SK-N-SH (cell line): ENCODE data around the gene DENND2A. TPM values are rescaled to one million over a fixed set of nuclear protein-coding genes. Genes with fewer than 3 reads are reported as not detected.

Source experiments
- CTCF ChIA-PET: fragments of 300-600, 350-600 bp; formaldehyde crosslinking; extraction: SDS; loops from one replicate; lab custom pipeline; 2021; lab: Yijun Ruan, JAX
- POLR2A ChIA-PET: fragments of 350-600 bp; sonication (Branson Sonifier 250); formaldehyde crosslinking; extraction: SDS; loops from one replicate; lab custom pipeline; 2020; ENCODE audit warnings: antibody characterized with exemption, inconsistent platforms; lab: Yijun Ruan, JAX
- DNase-seq: peaks from one replicate; pipeline ENCODE4 v3.0.0; 2012
- H2AFZ ChIP-seq: fragments of 200-600 bp; sonication (generic); 2 replicates; pipeline ENCODE4 v1.8.1; 2016; ENCODE audit warnings: antibody characterized with exemption, mild to moderate bottlenecking, low read depth
- H3F3A ChIP-seq: fragments of 200-600 bp; sonication (generic); replicated peaks from 2 replicates; pipeline ENCODE3; 2016; ENCODE audit warnings: antibody characterized with exemption, mild to moderate bottlenecking; ENCODE audit not compliant: insufficient read depth
- H3K27ac ChIP-seq, 2 experiments: fragments of 200-500 bp in 1 of 2; fragments of 200-600 bp in 1 of 2; sonication (Bioruptor generic) in 1 of 2; sonication (generic), shearing (Covaris generic) in 1 of 2; 2 replicates each; pipeline versions ENCODE4 v1.5.1 to v1.6.1; 2014 to 2016; ENCODE audit warnings: low read depth in 2 of 2, inconsistent platforms in 1 of 2, low read length in 1 of 2, mild to moderate bottlenecking in 1 of 2, mixed read lengths in 1 of 2
- H3K27me3 ChIP-seq: fragments of 200-600 bp; sonication (generic), shearing (Covaris generic); 2 replicates; pipeline ENCODE4 v1.6.1; 2016; ENCODE audit warnings: mixed run types; ENCODE audit not compliant: insufficient read depth
- H3K36me3 ChIP-seq, 2 experiments: fragments of 200-500 bp in 1 of 2; fragments of 200-600 bp in 1 of 2; sonication (Bioruptor generic) in 1 of 2; sonication (generic) in 1 of 2; replicated peaks in 1 of 2; 2 replicates each; pipeline versions ENCODE3 to v1.5.1; 2014 to 2016; ENCODE audit warnings: low read length in 1 of 2, mild to moderate bottlenecking in 1 of 2; ENCODE audit not compliant: insufficient read depth in 2 of 2, control insufficient read depth in 1 of 2
- H3K4me1 ChIP-seq, 2 experiments: fragments of 200-500 bp in 1 of 2; fragments of 200-600 bp in 1 of 2; sonication (Bioruptor generic) in 1 of 2; sonication (generic), shearing (Covaris generic) in 1 of 2; 2 replicates each; pipeline versions ENCODE4 v1.5.1 to v1.6.1; 2014 to 2016; ENCODE audit warnings: low read depth in 1 of 2, low read length in 1 of 2, mixed run types in 1 of 2; ENCODE audit not compliant: insufficient read depth in 2 of 2, control insufficient read depth in 1 of 2
- H3K4me2 ChIP-seq: fragments of 200-600 bp; sonication (generic), shearing (Covaris generic); 2 replicates; pipeline ENCODE4 v1.6.1; 2017; ENCODE audit warnings: mixed run types
- H3K4me3 ChIP-seq, 2 experiments: fragments of 200-500 bp in 1 of 2; fragments of 200-600 bp in 1 of 2; sonication (Bioruptor generic) in 1 of 2; sonication (generic), shearing (Covaris generic) in 1 of 2; 2 replicates each; pipeline versions ENCODE4 v1.5.1 to v1.8.1; 2014 to 2016; ENCODE audit warnings: low read depth in 2 of 2, inconsistent platforms in 1 of 2, low read length in 1 of 2, mild to moderate bottlenecking in 1 of 2, mixed read lengths in 1 of 2, moderate library complexity in 1 of 2
- H3K79me2 ChIP-seq: fragments of 200-600 bp; sonication (generic); 2 replicates; pipeline ENCODE4 v1.8.1; 2017; ENCODE audit warnings: mild to moderate bottlenecking; ENCODE audit not compliant: insufficient read depth
- H3K9ac ChIP-seq: fragments of 200-600 bp; sonication (generic); 2 replicates; pipeline ENCODE4 v1.6.1; 2017; ENCODE audit warnings: mixed run types
- H3K9me2 ChIP-seq: fragments of 200-600 bp; sonication (generic); 2 replicates; pipeline ENCODE4 v1.6.1; 2017; ENCODE audit warnings: mixed run types
- H3K9me3 ChIP-seq: fragments of 200-600 bp; sonication (generic); 2 replicates; pipeline ENCODE4 v1.6.1; 2017; ENCODE audit warnings: mixed run types, mild to moderate bottlenecking, moderate library complexity
- H4K20me1 ChIP-seq: fragments of 200-600 bp; sonication (generic); 2 replicates; pipeline ENCODE4 v1.6.1; 2017; ENCODE audit warnings: mild to moderate bottlenecking, mixed run types; ENCODE audit not compliant: insufficient read depth
- CTCF ChIP-seq: fragments of 200-600 bp; sonication (generic); IDR thresholded peaks from 2 replicates; pipeline ENCODE4 v1.6.1; 2017; ENCODE audit warnings: antibody characterized with exemption, mild to moderate bottlenecking, moderate library complexity
- FOXM1 ChIP-seq: IDR thresholded peaks from 2 replicates; pipeline ENCODE4 v1.4.0; 2012; ENCODE audit warnings: low read depth, mild to moderate bottlenecking
- GABPA ChIP-seq: IDR thresholded peaks from 2 replicates; pipeline ENCODE4 v1.4.0; 2012; ENCODE audit warnings: low read depth, mild to moderate bottlenecking
- GATA2 ChIP-seq: sonication (generic); formaldehyde crosslinking; IDR thresholded peaks from 2 replicates; pipeline ENCODE4 v1.5.0; 2020; ENCODE audit warnings: mild to moderate bottlenecking, missing genetic modification reagents
- JUND ChIP-seq: IDR thresholded peaks from 2 replicates; pipeline ENCODE4 v1.4.0; 2012
- MAX ChIP-seq: IDR thresholded peaks from 2 replicates; pipeline ENCODE4 v1.4.0; 2012; ENCODE audit warnings: low read depth
- MEF2A ChIP-seq: IDR thresholded peaks from 2 replicates; pipeline ENCODE4 v1.4.0; 2012; ENCODE audit warnings: low read depth, borderline replicate concordance
- MXI1 ChIP-seq: IDR thresholded peaks from 2 replicates; pipeline ENCODE4 v1.6.1; 2012; ENCODE audit warnings: mild to moderate bottlenecking, low read depth, low read length, improper control_type of control experiment
- NFIC ChIP-seq: IDR thresholded peaks from 2 replicates; pipeline ENCODE4 v1.4.0; 2012; ENCODE audit warnings: borderline replicate concordance
- NRF1 ChIP-seq: IDR thresholded peaks from 2 replicates; pipeline ENCODE4 v1.6.1; 2012; ENCODE audit warnings: low read depth, mild to moderate bottlenecking, low read length
- RAD21 ChIP-seq: IDR thresholded peaks from 2 replicates; pipeline ENCODE4 v1.6.1; 2012; ENCODE audit warnings: mild to moderate bottlenecking, low read length
- RCOR1 ChIP-seq: fragments of 150-350 bp; IDR thresholded peaks from 2 replicates; pipeline ENCODE4 v1.6.1; 2017; ENCODE audit warnings: antibody characterized with exemption, low read length
- RFX5 ChIP-seq: IDR thresholded peaks from 2 replicates; pipeline ENCODE4 v1.6.1; 2012; ENCODE audit warnings: mild to moderate bottlenecking, improper control_type of control experiment, low read length
- SIN3A ChIP-seq: IDR thresholded peaks from 2 replicates; pipeline ENCODE4 v1.6.1; 2012; ENCODE audit warnings: low read depth, mild to moderate bottlenecking, low read length, moderate library complexity, borderline replicate concordance
- TAF1 ChIP-seq: IDR thresholded peaks from 2 replicates; pipeline ENCODE4 v1.6.1; 2012; ENCODE audit warnings: low read depth, mild to moderate bottlenecking, low read length, moderate library complexity, borderline replicate concordance
- TCF12 ChIP-seq: IDR thresholded peaks from 2 replicates; pipeline ENCODE4 v1.4.0; 2012
- USF1 ChIP-seq: IDR thresholded peaks from 2 replicates; pipeline ENCODE4 v1.4.0; 2012; ENCODE audit warnings: low read depth, borderline replicate concordance
- ZBTB33 ChIP-seq: IDR thresholded peaks from 2 replicates; pipeline ENCODE4 v1.4.0; 2012; ENCODE audit warnings: low read depth, borderline replicate concordance
- WGBS: methylation state at CpG from one replicate; pipeline ENCODE4 v1.1.6; 2017; ENCODE audit warnings: low lambda C conversion rate; 5-methylcytosine and 5-hydroxymethylcytosine counted together
- polyA plus RNA-seq, 3 experiments: library from polyadenylated mRNA; depleted of rRNA; stranded (reverse); fragments of >200 nt; gene quantifications; 2 replicates each; pipeline ENCODE4 v1.2.3, GENCODE V29; 2012

Gene DENND2A
- polyA plus RNA-seq, 1 of the 3 experiments (the other 2 are of a cell fraction) = 3.5 TPM

GRCh38 chr7:140591180-140591902 lies 49.3 kb downstream of the DENND2A start:
- ChIA-PET CTCF (interaction anchor here (1.2 kb wide), 1 partner anchor 117 kb away, joined by 3 read pairs; no protein-coding TSS in a partner anchor), POLR2A (no interaction called here)
- TF ChIP-seq RFX5 (no peak), FOXM1 (no peak), GABPA (no peak), GATA2 (CRISPR knock-in tag) (no peak), MXI1 (no peak), NFIC (no peak), NRF1 (no peak)
- H3K79me2 ChIP-seq = no peaks in the 10 kb centered on the region
- no peaks in the 10 kb centered on the region for H3K27me3 ChIP-seq
- H3K36me3 ChIP-seq = no peaks in the 10 kb centered on the region
- 69% methylated on average over 3 of the region's 3 CpGs for WGBS
- H3K9ac ChIP-seq = no peak overlapping the region
- no peaks in the 10 kb centered on the region for H3K9me2 ChIP-seq
- no peak overlapping the region for H3K4me3 ChIP-seq
- no peaks in the 10 kb centered on the region for H4K20me1 ChIP-seq
- H3F3A ChIP-seq = no peaks in the 10 kb centered on the region
- H2AFZ ChIP-seq = no peak overlapping the region
- no peaks in the 10 kb centered on the region for H3K9me3 ChIP-seq
- H3K4me1 ChIP-seq = no peaks in the 10 kb centered on the region; a peak in 1 of 4 replicates
- DNase-seq = no peak
- H3K27ac ChIP-seq = no peak overlapping the region
- no peak overlapping the region for H3K4me2 ChIP-seq

GRCh38 chr7:140587243-140587642 lies 53.4 kb downstream of the DENND2A start:
- 92% methylated on average over 9 of the region's 9 CpGs for WGBS
- H4K20me1 ChIP-seq = no peaks in the 10 kb centered on the region
- no peak for DNase-seq
- CTCF ChIA-PET = interaction anchor here (0.9 to 1.7 kb wide), 2 partner anchors 24 to 59 kb away, joined by 3 to 4 read pairs; no protein-coding TSS in a partner anchor
- no peak overlapping the region for H3K4me2 ChIP-seq
- no peak overlapping the region for H3K27ac ChIP-seq
- H3K4me1 ChIP-seq = no peaks in the 10 kb centered on the region
- POLR2A ChIA-PET = no interaction called here
- no peaks in the 10 kb centered on the region for H3K36me3 ChIP-seq
- no peak overlapping the region for H2AFZ ChIP-seq
- H3K27me3 ChIP-seq = no peaks in the 10 kb centered on the region
- H3F3A ChIP-seq = no peaks in the 10 kb centered on the region
- no peak overlapping the region for H3K9ac ChIP-seq
- no peak overlapping the region for H3K4me3 ChIP-seq
- no peaks in the 10 kb centered on the region for H3K79me2 ChIP-seq
- no peaks in the 10 kb centered on the region for H3K9me3 ChIP-seq
- TF ChIP-seq FOXM1 = no peak
- no peak for TF ChIP-seq USF1
- no peak for TF ChIP-seq TAF1
- TF ChIP-seq RAD21 = no peak
- TF ChIP-seq JUND = no peak
- TF ChIP-seq SIN3A = no peak
- no peak for TF ChIP-seq RCOR1
- no peak for TF ChIP-seq ZBTB33
- TF ChIP-seq MEF2A = no peak
- TF ChIP-seq RFX5 = no peak
- no peak for TF ChIP-seq MAX
- no peak for TF ChIP-seq CTCF
- no peak for TF ChIP-seq TCF12
- TF ChIP-seq GABPA = no peak
- H3K9me2 ChIP-seq = no peaks in the 10 kb centered on the region
